GM18511 (cell line): ENCODE data around the gene COL18A1.

Experiments
- ATAC-seq: cut with Tn5 transposase; IDR thresholded peaks from one replicate; pipeline ENCODE4 v1.9.1; 2021; ENCODE audit warnings: mild to moderate bottlenecking, moderate library complexity; ENCODE audit not compliant: unreplicated experiment

Gene COL18A1

DNA sequence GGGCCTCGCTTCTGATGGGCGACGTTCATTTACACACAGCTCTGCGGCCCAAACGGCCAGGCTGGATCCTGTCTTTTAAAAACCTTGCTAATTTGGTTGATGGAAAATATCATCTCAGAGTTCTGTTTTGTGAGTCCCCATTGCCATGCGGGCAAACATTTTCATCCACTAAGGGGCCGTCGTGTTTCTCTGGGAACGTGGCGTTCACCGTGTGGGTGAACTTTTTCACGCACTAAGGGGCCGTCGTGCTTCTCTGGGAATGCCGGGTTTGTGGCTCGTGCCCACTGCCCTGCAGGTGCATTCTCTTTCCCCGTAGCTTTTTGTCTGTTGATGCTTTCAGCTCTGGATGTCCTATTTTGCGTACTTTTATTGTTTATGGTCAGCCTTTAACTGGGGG is 6.8 kb downstream of the COL18A1 start:
- no peak for ATAC-seq

DNA sequence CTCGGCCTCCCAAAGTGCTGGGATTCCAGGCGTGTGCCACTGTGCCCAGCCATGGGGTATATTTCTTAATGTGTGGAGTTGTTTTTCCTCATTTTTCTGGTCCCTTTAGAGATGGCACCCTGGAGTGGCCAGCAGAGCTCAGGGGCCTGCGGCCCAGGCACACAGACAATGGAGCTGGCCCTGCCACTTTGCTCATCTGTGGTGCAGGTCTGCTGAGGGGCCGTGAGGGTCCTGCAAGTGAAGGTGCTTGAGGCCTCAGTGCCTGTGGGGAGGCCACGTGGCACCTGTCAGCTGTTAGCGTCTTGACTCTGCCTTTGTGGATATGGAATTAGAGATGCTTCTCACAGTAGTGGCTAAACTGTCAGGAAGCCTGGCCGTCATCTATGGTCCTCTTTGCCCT is 7.5 kb downstream of the COL18A1 start:
- no peak for ATAC-seq

DNA sequence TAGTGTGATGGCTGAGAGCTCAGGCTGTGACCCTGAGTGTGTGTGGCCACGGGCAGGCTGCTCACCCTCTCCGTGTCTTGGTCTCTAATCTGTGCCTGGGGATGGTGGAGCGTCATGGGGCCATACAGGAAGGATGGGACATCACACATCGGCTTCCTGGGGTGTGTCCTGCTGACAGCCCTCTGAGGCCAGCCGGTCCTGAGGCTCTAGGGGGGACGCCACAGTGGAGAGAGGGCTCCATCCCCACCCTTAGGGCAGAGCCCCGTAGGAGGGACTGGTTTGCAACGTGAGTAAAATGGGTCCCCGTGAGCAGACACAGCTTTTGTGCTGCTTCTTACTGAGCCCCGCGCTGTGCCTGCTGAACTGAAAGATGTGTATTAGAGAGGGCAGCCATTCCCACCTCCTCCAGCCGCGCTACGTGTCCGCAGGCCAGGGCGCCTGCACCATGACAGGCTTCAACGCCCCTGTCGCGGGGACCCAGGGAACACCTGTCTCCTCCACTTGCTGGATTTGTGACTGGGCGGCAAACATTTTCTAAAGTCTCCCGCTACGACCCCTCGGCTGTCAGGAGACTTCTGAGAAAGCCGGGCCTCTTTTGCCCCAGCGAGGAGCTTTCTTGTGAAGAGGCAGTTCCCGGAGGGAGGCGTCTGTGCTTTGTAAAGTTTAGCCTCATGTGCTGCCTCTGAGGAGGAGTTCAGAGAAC is 8.1 kb downstream of the COL18A1 start:
- ATAC-seq: no peak

DNA sequence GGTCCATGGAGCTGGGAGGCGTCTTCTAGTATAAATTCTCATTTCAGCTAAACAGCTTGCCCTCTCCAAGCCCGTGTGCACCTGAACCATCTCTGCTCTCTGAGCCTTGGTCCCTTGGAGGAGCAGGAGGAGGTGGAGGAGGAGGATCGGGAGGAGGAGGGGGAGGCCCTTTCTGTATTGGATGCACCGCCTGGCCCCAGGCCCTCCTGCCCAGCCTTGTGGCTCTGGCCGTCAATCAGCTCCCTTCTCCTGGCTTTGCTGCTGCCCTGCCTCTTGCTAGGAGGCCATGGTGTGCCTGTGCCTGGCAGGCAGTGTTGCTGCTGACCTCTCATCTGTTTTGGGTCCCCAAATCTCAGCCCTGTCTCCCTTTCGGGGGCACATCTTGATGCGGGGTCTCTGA is 9.0 kb downstream of the COL18A1 start:
- ATAC-seq: no peak

DNA sequence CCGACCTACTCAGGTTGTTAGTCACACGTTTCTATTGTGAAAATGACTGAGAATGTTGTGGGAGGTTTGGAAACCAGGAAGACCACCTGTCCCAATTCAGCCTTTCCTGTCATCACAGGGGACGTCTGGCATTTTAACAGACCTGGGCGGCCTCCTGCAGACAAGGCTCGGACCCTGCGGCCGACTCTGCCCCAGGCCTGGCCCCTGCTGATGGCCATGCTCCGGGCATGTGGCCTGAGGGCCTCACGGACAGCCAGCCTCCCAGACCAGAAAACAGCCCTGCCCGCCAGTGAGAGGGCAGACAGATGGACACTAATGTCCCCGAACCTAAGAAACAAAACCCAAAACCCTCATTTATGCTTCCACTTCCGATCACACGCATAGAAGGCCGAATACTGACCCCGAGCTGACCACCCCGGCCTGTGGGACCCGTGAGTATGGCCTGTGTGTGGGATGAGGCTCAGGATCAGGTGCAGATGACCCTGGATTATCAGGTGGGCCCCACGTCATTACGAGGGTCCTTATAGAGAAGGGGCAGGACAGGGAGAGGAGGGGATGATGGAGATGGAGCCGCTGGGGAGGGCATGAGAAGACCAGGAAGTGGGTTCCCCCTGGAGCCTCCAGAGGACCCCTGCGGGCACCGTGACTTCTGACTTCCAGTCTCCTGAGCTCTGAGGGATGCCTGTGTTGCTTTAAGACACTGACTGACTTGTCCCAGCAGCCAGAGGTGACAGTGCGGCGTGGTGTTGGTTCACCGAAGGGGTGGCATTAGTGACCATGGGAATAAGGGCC is 9.6 kb downstream of the COL18A1 start:
- no peak for ATAC-seq

DNA sequence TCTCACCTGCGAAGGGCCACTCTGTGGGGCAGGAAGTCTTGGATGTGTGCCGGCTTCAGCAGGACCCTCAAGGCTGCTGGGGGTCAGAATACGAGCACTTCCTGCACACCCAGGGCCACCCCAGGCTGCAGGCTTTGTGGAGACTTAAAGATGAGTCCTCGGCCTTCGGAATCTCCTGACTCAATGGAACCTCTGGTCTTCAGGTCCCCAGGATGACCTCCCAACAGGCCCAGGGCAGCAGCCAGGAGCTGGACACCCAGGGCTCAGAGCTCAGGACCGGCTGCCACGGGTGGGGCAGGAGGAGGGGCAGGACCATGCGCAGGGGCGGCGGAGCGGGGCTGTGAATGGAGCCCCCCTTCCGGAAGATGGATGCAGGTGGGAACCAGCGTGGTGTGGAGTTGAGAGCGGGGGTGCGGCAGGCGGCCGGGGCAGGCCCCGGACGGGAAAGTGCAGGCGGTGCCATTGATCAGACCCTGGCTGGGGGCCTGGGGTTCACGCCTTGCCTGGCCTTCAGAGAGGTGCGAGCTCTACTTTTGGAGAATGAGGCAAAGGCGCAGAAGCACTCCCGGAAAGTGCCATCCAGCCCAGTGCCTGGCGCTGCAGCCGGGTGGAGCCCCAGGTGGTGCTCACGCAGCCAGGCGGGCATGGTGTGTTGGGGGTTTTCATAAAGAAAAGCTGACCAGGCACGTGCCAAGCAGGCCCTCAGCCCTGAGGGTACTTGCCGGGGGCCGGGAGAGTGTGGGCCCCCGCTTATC is 10.4 kb downstream of the COL18A1 start:
- no peak for ATAC-seq

DNA sequence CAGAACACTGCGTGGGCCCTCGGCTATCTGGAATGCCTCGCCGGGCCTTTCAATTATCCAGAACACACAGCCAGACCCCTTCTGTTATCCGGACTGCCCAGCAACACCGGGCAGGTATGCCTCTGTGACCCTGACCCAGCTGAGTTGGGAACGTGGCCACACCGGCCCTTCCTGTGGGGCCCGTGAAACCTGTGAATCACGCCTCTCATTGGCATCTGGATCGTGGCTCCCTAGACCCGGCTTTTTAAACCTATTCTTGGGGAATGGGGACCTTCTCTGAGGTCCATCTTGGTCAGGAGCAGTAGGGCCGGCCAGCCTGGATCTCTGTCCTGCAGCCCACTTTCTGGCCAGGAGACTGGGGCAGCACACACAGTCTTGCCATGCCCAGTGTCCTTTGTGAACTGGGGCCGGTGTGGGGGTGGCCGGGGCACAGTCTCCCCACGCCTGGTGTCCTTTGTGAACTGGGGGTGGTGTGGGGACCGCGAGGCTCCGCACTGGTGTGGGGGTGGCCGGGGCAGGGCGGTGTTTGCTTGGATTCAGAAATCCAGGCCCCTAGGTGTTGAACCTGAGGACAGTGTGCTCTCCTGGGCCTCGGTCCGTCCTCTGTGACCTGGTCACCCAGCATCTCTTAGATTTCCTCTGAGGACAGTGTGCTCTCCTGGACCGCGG is 11.1 kb downstream of the COL18A1 start:
- no peak for ATAC-seq

DNA sequence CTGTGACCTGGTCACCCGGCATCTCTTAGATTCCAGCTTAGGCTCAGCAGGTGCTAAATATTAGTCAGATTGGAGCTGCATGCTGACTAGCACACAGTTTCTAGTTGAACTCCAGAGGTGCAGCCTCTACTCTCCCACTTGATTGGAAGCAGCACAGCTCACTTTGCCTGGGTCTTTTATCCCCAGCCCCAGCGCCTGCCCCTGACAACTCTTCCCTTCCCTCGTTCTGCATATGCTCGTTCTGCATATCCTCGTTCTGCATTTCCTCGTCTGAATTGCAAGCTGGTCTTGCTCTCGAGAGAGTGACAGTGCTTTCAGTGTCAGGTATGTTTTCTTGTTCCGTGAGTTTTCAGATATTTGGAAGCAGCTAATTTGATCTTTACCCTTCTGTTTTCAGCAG is 11.7 kb downstream of the COL18A1 start:
- no peak for ATAC-seq

DNA sequence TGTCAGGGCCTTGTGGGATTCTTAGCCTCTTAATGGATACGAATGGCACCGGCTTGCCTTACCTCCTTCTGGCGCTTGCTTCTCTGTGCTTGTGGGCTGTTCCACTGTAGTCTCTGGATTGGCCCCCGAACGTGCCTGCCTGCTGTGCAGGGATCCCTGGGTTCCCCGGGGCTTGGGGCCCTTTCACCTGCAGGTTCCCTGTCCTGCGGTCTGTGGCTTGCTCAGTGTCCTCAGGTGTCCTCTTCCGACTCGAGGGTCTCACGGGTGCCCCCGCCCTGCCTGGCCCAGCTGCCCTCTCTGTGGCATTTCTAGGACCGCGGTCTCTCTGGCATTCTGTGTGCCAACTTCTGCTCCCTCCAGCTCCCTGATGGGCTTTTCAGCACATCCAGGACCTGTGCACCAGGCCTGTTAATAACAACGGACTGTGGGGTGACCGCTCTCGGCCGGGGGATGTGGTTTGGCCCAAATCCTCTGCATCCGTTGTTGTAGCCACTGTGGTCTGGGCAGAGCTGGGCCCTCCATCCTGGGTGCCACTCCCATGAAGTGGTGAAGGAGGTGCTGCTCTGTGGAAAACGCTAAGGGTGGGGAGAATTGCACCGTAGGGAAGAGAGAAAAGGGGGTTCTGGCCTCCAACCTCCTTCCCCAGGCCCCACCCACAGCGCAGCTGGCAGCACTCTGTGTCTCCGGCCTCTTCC is 12.4 kb downstream of the COL18A1 start:
- ATAC-seq: no peak

DNA sequence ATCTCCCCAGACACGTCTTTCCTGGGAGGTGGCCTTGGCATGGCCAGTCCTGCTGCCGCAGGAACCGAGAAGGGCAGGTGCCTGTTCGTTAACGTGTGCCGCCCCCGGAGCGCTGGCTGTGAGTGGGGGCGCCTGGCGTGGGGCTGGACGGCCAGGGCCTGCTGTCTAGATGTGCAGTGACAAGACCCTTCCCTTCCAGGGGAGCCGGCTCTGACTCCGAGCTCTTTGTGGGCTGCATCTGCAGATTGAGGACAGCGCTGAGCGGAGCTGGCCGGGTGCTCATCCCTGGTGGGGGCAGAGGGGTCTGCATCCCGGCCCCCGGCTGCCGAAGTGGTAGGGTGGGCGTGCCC is 13.0 kb downstream of the COL18A1 start:
- no peak for ATAC-seq

DNA sequence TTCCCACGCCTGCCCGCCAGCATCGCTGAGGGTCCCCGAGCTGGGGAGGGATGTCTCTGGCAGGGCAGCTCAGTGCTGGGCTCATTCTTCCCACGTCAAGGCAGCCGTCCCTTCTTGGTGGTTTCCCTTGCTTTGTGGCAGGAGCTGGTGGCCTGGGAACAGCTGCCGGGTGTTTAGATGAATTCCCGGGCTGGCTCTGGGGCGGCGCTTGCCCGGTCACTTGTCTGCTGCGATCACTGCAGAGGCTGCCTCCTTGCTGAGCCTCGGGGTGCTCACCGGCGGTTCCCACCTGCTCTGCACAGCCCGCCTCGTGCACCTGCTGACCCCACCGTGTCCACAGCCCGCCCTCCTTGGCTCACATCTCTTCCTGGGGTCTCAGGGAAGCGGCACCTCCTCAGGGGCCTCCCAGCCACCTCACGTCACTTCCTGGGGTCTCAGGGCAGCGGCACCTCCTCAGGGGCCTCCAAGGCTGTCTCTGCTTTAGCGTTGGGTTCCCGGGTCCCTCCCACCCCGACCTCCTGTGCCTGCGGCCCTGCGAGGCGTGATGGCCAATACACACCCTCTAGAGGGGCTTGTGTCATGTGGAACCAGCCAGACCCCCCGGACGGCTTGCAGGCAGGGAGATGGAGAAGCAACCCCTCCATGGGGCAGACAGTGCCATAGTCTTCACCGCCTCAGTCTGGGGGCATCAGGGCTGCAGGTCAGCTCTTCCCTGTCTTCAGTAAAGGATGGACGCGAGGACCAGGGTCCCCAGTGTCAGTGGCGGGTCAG is 13.5 kb downstream of the COL18A1 start:
- ATAC-seq: no peak

DNA sequence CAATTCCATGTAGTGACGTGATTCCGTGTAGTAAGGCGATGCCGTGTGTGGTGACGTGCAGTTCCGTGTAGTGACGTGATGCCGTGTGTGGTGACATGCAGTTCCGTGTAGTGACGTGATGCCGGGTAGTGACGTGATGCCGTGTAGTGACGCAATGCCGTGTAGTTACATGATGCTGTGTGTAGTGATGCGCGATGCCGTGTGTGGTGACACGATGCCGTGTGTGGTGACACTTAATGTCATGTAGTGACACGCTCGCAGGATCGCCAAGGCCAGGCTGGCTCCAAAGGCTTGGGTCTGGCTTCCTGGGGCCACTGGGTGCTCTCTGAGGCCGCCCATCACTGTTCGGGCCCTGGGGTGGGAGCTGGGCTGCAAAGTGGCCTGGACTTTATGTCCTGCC is 14.2 kb downstream of the COL18A1 start:
- no peak for ATAC-seq

DNA sequence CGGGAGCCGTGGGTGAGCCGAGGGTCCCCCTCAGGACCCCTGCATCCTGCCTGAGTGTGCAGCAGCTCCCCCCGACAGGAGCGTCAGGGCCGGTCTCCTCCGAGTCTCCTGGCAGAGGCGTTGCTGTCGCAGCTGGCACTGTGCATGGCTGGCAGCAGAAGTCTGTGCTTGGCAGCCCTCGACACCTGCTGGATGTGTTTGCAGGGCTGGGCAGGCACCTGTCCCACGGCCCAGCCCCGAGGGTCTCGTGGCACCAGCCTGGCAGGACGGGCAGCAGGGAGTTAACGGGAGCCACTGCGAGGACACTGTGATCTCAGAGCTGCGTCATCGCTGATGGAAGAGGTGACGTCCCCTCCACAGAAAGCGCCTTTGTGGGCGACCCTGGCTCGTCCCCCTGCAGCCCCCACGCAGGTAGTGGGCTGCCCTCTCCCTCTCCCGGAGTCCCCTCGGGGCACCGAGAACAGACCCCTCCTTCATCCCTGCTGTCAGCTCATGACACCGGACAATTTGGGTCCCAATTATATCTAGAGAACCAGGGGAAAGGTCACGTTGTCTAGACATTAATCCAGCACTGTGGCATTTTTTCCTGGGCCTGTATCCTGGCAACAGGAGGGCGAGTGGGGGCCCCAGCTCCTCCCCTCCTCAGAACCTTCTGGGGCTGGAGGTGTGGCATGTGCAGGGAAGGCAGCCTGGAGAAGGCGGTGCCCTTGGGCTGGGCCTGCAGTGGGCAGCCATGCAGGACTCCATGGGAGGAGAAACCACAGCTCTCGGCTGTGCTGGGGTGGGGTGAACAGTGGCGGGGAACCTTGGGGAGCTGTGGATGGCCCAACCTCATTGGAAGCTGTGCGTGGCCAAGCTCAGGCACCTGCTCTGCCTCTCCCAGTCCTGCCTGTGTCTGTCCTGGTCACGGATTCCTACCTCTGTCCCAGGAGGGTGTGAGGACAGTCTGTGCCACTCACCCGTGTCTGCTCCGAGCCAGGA is 15.4 kb downstream of the COL18A1 start:
- ATAC-seq: no peak

DNA sequence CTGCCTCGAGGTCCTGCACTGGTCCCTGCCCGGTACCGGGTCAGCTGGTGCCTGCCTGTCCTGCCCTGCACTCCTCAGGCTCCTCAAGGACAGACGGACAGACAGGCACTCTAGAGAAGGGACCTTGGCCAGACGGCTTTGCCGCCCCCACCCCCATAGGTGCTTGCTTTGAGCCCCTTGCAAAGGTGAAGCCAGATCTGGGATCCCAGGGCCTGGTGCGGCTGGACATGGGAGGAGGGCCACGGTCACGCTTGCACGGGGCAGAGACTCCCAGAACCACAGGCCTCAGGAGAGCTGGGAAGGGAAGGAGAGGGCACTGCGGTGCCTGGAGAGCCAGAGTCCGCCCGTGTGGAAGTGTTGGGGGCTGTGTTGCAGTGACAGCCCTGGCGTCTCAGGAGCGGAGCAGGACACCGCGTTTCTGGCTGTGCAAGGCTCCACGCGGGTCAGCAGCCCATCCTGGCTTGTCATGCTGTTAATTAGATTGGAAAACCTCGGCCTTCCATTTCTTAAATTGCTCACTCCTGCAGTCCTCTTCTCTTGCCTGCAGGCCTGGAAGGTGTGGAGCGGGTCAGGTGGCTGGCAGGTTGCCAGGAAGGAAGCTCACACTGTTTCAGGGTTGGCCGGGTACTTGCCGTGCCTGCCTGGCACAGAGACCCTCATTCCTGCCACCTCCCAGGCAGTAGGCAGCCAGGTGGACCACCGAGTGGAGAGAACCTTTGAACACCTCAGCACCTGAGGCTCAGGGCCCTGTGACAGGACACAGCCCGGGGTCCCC is 16.3 kb downstream of the COL18A1 start:
- ATAC-seq: no peak

DNA sequence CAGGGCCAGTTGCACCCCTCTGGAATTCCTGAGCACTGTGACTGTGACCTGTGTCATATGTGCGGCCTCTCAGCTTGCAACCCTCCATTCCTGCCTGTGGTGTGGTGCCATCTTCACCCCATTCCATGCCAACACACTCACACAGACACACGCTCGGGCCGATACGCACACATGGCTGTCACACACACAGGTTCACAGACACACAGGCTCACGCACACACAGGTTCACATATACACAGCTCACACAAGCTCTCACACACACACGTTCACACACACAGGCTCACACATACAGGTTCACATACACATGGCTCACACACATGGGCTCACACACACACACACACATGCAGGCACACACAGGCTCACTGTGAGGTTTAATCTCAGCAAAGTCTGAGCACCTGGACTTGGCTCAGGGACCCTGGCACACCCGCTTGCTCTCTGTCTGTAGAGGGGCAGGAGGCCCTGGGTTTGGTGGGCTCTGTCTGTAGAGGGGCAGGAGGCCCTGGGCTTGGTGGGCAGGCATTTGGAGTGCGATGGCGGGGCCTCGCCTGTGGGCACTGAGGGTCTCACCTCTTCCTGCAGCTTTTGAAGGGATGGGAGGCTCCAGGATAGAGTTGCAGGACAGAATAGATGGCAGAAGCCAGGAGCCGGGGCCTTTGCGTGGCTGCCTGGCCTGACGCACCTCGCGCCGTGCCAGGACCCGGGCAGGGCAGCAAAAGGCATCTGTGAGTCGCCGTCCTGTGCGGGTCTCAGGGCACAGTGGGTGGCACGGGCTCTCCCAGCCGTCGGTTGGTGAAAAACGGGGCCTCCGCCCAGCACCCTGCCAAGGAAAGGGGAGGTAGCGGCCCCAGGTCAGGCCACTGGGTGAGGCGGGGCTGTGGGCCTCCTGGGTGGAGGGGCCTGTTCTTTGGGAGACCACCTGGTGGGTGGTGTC is 17.1 kb downstream of the COL18A1 start:
- ATAC-seq: no peak

DNA sequence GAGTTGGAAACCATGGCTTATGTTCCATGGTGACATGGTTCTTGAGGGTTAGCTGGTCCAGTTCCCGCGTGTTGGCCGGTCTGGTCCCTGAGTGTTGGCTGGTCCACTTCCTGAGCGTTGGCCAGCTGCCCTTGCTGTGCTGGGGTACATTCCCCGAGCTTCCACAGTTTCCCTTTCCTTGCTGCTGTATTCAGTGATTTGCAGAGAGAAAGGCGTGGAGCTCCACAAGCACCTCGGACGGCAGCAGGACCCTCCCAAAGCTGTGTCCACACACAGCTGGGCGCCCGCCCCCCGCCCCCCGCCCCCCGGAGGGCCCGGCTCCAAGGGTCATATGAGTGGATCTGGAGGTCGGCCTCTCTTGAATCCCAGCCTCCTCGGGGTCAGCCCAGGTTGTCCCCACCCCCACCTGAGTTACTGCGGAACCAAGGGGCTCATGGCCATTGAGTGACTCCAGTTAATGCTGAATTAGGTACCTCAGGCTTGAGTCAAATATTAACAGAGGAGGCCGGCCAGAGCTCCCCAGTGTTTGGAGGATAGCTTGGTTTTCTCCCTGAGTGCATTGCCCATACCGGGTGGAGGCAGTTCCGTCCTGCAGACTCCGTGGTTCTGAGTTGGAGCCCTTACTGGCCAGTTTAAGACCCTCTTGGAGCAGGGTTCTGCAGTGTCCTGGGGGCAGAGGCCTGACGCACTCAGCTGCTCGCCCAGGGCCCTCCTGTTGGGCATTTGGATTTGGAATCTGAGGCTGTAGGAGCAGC is 18.4 kb downstream of the COL18A1 start:
- no peak for ATAC-seq
